Measurements from ENCODE around the gene DSTYK.

DSTYK gene

DNA sequence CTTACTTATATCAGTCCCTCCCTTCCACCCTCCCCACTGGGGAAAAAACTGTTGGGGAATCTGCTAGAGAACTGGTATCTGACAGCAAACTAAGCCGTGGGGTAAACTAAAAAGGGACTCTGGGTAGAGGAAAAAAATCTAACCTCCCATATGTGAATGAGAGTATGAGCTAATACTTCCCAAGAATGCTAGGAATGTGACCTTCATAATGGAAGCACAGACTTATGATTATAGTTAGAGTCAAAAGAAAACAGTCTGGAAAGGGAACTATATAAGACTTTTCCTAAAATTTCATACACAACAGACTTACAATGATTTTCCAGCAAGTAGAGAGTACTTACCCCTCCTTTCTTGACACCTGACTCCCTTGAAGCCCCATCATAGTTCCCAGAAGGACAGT lies 66.8 kb downstream of the DSTYK start:
- no peak overlapping the region for H3K9ac ChIP-seq (ENCODE audit: low read depth, low read length, poor library complexity, severe bottlenecking)
- H3K27me3 ChIP-seq (ENCODE audit: insufficient read depth, low read length, poor library complexity, severe bottlenecking) = no peaks in the 10 kb centered on the region
- no peak overlapping the region for H3K4me3 ChIP-seq (ENCODE audit: low read length, poor library complexity, severe bottlenecking)
- no peak for TF ChIP-seq CTCF (conservative IDR thresholded peaks at IDR 0.05; ENCODE audit: low read length)
- no peak for TF ChIP-seq EZH2phosphoT487 (IDR thresholded peaks at IDR 0.05; ENCODE audit: borderline replicate concordance)
- H3F3A ChIP-seq (ENCODE audit: low read depth) = no peaks in the 10 kb centered on the region
- no peak overlapping the region for H2AFZ ChIP-seq (ENCODE audit: low read length)
- no peaks in the 10 kb centered on the region for H3K9me2 ChIP-seq (replicated peaks; ENCODE audit: low read depth, low read length)
- H3K4me2 ChIP-seq (ENCODE audit: low read depth, low read length, poor library complexity, severe bottlenecking) = no peak overlapping the region
- H4K20me1 ChIP-seq (ENCODE audit: insufficient read depth, low read length, poor library complexity, severe bottlenecking) = no peaks in the 10 kb centered on the region
- H3K9me3 ChIP-seq (ENCODE audit: insufficient read depth, low read depth, low read length) = no peaks in the 10 kb centered on the region
- peaks cover 12% of the 10 kb centered on the region; the same call in 1 of the 2 replicates for H3K36me3 ChIP-seq (ENCODE audit: insufficient read depth, low read length)
- no peaks in the 10 kb centered on the region for H3K4me1 ChIP-seq (ENCODE audit: insufficient read depth, low read length, poor library complexity, severe bottlenecking)
- no peaks in the 10 kb centered on the region for H3K79me2 ChIP-seq (ENCODE audit: insufficient read depth, low read length)

GRCh38 chr1:205144046-205144720 lies 67.3 kb downstream of the DSTYK start:
- no peak overlapping the region for H3K4me3 ChIP-seq (ENCODE audit: low read length, poor library complexity, severe bottlenecking)
- TF ChIP-seq EZH2phosphoT487 (IDR thresholded peaks at IDR 0.05; ENCODE audit: borderline replicate concordance) = no peak
- no peak for TF ChIP-seq CTCF (conservative IDR thresholded peaks at IDR 0.05; ENCODE audit: low read length)
- H3K79me2 ChIP-seq (ENCODE audit: insufficient read depth, low read length) = no peaks in the 10 kb centered on the region
- no peak overlapping the region for H3K4me2 ChIP-seq (ENCODE audit: low read depth, low read length, poor library complexity, severe bottlenecking)
- no peak overlapping the region for H3K9ac ChIP-seq (ENCODE audit: low read depth, low read length, poor library complexity, severe bottlenecking)
- peaks cover 12% of the 10 kb centered on the region; the same call in 1 of the 2 replicates for H3K36me3 ChIP-seq (ENCODE audit: insufficient read depth, low read length)
- H3K4me1 ChIP-seq (ENCODE audit: insufficient read depth, low read length, poor library complexity, severe bottlenecking) = no peaks in the 10 kb centered on the region
- no peaks in the 10 kb centered on the region for H3F3A ChIP-seq (ENCODE audit: low read depth)
- H3K9me2 ChIP-seq (replicated peaks; ENCODE audit: low read depth, low read length) = no peaks in the 10 kb centered on the region
- H3K27me3 ChIP-seq (ENCODE audit: insufficient read depth, low read length, poor library complexity, severe bottlenecking) = no peaks in the 10 kb centered on the region
- H3K9me3 ChIP-seq (ENCODE audit: insufficient read depth, low read depth, low read length) = no peaks in the 10 kb centered on the region
- no peak overlapping the region for H2AFZ ChIP-seq (ENCODE audit: low read length)
- H4K20me1 ChIP-seq (ENCODE audit: insufficient read depth, low read length, poor library complexity, severe bottlenecking) = no peaks in the 10 kb centered on the region

GRCh38 chr1:205142102-205142469 lies 69.4 kb downstream of the DSTYK start:
- Histone ChIP-seq H3K79me2 (ENCODE audit: insufficient read depth, low read length) (no peaks in the 10 kb centered on the region), H4K20me1 (ENCODE audit: insufficient read depth, low read length, poor library complexity, severe bottlenecking) (no peaks in the 10 kb centered on the region), H3K36me3 (ENCODE audit: insufficient read depth, low read length) (peaks cover 5% of the 10 kb centered on the region; the same call in 1 of the 2 replicates), H3K4me1 (ENCODE audit: insufficient read depth, low read length, poor library complexity, severe bottlenecking) (no peaks in the 10 kb centered on the region), H3K4me3 (ENCODE audit: low read length, poor library complexity, severe bottlenecking) (no peak overlapping the region), H3F3A (ENCODE audit: low read depth) (no peaks in the 10 kb centered on the region), H3K27me3 (ENCODE audit: insufficient read depth, low read length, poor library complexity, severe bottlenecking) (no peaks in the 10 kb centered on the region), H3K9me3 (ENCODE audit: insufficient read depth, low read depth, low read length) (no peaks in the 10 kb centered on the region), H2AFZ (ENCODE audit: low read length) (no peak overlapping the region), H3K4me2 (ENCODE audit: low read depth, low read length, poor library complexity, severe bottlenecking) (no peak overlapping the region), H3K9me2 (replicated peaks; ENCODE audit: low read depth, low read length) (no peaks in the 10 kb centered on the region), H3K9ac (ENCODE audit: low read depth, low read length, poor library complexity, severe bottlenecking) (no peak overlapping the region)
- TF ChIP-seq EZH2phosphoT487 (IDR thresholded peaks at IDR 0.05; ENCODE audit: borderline replicate concordance) (no peak), CTCF (conservative IDR thresholded peaks at IDR 0.05; ENCODE audit: low read length) (no peak)
